Cerebellar nuclear complex (tissue), 1 donor: ENCODE measurements around the gene GJA3.

Source experiments
- DNase-seq, 2 experiments: peaks; one replicate each; lab custom pipeline; 2025; lab: John Stamatoyannopoulos, UW

The GJA3 gene

DNA sequence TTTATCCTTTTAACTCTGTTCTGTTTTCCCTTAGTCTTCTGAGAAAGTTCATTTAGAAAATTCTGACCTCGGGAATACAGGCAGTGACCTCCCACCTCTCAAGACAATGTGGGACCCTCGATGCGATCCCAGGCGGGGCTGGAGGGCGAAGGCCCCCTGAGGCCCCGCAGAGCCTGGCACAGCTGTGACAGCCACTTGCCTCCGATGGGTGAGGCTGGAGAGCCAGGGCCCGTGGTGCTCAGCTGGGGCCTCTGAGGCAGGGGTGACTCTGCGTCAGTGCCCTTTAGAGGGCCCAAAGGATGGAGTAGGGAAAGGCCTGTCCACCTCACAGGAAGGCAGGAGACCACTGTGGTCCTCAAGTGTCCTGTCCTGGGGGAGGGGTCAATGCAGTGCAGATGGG is 10.3 kb downstream of the GJA3 start:
- no peak for DNase-seq

DNA sequence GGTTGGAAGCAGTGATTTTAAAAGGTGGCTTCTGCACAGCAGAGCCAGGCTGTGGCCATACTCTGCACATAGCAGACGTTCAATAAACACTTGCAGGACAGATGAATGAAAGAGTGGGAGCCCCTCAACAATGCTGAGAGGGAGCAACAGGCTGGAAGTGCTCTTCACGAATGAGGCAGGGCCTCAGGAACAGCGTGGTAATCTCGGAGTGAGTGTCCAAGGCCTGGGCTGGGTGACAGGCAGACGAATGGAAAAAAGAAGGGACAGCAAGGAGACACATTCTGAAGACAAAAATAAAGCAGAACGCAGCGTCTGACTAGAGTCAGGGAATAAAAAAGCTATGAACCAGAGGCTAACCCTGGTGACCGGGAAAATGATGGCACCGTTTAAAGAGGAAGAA is 11.1 kb downstream of the GJA3 start:
- no peak for DNase-seq

DNA sequence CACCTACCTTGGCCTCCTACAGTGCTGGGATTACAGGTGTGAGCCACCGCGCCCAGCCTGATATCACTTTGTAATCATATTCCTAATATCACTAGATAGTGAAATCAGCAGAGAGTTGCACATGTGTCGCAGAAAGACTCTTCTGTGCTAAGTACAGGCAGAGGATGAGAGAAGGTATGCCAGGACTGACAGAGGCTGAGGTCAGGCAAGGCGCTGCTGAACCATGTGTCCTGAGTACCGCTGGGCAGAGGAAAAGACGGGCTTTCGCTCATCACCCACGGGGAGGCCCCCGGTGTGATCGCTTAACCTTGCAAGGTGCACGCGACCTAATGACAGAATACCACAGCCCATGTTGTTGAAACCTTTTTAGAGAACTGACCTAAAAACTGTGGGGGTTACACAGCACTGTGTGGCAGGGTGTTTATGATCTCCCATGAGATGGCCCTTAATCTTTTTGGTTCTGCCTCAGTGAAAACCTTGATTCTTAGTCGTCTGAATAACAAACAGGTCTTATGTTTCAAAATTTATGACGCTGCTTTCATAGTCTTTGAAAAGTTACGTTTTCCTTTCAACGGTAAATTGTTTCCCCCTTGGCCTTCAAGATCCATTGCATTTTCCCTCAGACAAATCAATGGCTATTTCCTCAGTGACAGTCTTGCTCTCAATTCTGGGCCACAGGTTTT is 12.2 kb downstream of the GJA3 start:
- no peak for DNase-seq

DNA sequence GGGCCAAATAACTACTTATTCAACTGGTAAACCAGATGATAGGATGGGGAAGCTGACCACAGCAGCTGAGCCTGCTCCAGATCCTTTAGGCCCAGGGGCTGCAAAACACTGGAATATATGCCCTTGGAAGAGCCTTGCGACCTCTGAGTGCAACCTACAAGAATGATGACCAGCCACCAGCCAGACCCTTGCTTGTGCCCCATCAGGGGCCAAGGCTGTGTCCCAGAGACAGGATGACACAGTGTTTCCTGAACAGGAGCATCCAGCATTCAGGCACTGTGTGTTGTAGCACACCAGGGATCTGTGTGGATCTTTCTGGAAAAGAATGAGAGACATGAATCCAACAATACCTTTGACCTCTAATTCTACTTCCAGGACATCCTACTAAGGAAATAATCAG is 14.5 kb downstream of the GJA3 start:
- no peak for DNase-seq

DNA sequence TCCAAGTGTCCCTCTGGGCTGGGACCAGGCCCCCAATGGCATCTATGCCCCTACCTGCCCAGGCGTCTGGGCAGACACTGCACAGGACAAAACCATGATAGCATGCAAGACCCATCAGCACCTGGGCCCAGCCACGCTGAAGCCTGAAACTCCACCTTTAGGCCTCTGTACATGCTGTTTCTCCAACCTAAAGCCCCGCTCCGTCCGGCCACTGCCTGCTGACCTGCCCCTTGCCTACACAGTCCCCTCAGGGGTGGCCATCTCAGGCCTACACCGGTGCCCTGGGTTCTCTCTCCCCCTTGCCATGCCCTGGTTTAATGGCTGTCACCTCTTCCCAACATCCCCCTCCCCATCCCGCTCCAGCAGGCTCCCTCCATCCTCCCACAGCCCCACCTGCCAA is 15.3 kb downstream of the GJA3 start:
- no peak for DNase-seq

DNA sequence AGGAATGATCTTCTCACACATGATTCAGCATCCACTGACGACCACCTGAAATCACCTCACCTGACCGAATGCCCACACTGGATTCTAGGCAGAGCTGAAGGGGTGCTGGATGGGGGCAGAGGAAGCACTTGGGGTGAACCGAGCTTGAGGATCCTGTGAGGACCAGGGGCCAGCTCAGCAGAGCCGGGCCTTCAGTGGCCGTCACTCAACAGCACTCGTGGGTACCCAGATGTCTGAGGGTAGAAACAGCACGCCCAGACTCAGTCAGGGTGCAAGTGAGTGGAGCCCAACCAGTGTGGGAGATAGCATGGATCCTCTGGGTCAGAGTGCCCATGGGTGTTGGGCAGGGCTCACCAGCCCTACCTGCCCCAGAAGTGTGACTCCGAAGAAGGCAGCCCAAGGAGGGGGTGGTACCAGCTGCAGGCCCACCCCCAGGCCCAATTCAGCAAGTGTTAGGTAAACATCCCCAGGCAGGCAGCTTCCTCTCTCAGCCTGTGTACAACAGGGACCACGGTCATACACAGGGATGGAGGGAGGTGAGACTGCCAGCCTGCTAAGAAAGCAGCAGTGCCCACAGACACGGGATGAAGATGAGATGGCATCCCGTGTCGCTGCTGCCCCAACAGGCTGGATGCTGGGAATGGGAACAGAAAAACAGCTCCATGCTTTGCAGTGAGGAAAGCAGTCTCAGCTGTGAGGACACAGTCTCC is 16.6 kb downstream of the GJA3 start:
- DNase-seq: no peak

DNA sequence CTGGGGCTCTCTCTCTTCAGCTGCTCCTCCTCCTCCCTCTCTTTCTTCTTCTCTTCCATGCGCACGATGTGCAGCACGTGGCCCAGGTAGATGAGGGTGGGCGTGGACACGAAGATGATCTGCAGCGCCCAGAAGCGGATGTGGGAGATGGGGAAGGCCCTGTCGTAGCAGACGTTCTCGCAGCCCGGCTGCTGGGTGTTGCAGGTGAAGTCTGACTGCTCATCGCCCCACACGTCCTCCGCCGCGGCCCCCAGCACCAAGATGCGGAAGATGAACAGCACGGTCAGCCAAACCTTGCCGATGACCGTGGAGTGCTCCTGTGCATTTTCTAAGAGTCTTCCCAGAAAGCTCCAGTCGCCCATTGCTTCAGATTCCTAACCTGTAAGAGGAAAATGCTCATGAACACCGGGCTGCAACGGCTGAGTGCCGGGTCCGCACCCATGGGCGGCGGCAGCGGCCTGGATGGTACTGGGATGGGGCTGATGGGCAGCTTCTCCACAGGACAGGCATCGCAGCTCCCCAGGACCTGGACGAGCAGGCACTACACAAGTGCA is 17.8 kb downstream of the GJA3 start:
- no peak for DNase-seq

DNA sequence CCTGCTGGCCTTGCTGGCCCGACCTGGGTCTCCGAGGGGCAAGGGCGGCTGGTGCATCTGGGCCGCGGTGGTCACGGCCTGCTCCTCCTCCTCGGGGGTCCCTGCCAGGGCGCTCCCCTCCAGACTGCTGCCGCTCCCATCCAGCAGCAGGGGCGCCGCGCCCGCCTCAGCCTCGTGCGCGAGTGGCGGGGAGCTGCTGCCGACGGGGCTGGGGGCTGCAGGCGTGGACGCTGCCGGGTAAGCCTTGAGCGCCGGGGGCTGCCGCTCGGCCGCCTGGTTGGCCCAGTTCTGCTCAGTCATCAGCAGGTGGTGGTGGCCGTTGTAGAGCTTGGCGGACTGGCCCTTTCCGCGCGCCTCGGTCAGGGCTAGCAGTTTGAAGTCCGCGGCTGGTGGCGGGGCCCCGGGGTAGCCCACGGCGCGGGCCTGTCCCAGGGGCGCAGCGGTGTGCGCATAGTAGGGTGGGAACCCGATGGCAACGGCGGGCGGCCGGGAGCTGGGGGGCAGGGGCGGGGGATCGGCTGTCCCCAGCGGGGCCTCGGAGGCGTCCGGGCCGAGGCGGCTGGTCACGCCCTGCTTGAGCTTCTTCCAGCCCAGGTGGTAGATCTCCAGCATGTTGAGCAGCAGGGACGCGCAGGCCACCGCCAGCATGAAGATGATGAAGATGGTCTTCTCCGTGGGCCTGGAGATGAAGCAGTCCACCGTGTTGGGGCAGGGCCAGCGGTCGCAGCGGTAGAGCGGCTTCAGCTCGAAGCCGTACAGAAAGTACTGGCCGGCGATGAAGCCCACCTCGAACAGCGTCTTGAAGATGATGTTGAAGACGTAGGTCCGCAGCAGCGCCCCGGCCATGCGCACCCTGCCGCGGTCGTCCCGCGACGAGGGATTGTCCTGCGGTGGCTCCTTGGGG is 18.6 kb downstream of the GJA3 start:
- DNase-seq: no peak

DNA sequence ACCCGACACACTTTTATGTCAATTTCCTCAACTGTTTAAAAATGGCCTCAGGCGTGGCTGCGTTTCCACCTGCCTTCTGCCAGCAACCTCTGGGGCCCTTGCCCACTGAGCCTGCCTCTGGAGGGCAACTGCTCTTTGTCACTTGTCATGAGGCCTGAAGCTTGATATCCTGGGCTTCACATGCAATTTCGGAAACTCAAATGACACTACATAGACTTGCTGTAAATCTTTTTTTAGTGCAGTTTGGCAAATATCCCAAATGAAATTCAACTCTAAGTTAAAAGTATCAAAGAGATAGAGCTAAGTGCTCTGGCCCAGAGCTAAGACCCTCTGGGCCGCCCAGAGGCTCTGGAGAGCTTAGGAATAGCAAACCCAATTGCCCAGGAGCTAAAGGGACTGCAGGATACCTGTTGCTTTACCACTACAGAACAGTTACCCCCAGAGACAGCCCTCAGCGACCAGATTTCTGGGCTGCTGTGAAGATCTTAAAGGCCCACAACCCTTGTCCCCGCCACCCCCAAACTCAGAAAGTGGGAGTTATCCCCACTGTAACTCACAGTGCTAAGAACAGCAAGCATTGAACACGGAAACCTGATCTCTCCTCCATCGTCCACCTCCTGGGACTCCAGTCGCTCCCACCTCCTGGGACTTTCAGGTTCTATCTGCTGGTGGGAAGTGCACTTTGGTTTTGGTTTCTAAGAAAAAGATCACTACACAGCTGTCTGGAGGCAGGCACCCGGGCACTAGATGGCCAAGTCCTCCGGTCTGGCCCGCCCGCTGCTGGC is 19.4 kb downstream of the GJA3 start:
- no peak for DNase-seq

DNA sequence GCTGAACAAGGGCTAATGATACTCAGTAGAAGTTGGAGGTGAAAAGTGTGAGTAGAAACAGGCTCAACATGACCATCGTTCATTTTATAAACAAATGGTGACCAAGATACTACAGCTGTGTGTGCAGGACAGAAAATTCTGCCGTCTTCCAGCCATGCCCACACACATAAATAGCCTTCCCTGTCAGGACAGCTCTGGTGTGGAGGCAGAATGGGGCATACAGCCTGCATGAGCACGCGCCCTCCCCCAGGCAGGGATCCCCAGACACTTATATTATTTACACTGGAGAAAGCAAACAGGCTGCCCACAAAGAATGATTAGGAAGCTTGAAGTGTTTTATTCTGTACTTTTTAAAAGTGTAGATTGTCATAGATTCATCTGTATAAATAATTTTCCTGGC is 20.4 kb downstream of the GJA3 start:
- DNase-seq: no peak

DNA sequence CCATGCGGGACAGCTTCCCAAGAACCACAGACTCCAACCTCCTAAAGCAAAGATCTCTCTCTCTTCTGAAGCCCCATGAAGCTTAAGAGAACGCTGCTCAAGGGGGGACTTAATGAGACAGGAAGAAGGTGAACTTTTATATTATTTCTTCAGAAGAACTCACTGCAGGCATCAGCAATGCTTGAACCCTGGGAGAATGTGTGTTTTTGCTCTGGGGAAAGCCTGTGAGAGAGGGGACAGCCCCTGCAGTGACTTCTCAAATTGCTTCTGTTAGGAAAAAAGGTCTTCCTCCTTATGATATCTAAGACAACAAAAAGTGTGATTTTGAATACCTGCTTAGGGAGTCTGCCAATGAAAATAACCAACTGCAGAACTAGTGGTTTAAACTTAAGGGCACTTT is 23.0 kb downstream of the GJA3 start:
- DNase-seq: no peak

DNA sequence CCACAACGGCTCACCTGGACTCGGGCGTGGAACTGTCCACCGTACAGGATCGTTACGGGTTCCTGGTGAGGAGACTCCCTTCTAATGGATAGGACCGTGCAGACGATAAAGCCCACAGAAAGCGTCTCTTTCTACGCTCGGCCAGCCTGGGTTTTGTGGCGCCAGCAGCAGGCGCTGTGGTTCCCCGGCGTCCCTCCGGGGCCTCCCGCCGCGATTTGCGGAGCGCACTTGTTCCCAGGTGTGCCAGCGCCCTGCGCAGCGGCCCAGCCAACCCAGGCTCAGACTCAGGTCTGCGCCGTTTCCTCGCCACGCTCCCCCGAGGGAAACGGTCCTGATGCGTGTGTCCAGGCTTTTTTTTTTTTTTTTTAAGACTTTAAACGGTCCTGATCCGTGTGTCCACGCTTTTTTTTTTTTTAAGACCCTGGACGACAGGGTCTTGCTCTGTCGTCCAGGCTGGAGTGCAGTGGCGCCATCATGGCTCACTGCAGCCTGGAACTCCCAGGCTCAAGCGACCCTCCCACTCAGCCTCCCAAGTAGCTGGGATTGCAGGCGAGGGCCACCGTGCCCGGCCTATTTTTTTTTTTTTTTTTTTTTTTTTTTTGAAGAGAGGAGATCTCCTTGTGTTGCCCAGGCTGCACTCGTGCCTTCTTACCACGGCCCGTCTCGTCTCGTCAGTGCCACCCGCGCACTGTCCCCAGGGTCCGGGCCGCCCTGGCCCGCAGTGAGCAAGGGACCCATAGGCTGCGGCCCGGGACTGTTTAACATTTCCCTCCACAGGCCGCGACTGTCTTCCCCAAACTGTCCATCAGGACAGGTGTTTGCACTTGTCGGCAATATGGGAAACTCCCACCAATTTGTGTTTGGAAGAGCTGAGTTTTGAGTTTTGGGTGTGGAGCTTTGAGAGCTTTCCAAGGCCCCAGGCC is 23.8 kb downstream of the GJA3 start:
- no peak for DNase-seq

DNA sequence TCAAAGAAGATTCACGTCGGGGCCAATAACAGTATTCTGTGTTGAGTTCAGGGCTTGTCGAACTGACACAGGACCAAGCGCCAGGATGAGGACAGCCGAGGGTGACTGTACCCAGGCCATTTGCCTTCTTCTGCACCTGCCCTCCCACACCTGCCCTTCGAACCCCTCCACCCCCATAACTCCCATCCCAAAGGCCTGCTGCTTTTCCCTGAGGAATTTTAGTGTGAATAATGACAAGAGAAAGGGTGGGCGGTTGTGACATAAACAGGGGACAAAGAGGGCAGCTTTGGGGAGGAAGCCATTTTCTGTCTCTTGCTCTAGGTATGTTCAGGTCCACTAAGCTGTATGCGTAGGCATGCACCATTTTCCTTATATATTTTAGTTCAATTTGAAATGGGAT is 26.1 kb downstream of the GJA3 start:
- DNase-seq: no peak

DNA sequence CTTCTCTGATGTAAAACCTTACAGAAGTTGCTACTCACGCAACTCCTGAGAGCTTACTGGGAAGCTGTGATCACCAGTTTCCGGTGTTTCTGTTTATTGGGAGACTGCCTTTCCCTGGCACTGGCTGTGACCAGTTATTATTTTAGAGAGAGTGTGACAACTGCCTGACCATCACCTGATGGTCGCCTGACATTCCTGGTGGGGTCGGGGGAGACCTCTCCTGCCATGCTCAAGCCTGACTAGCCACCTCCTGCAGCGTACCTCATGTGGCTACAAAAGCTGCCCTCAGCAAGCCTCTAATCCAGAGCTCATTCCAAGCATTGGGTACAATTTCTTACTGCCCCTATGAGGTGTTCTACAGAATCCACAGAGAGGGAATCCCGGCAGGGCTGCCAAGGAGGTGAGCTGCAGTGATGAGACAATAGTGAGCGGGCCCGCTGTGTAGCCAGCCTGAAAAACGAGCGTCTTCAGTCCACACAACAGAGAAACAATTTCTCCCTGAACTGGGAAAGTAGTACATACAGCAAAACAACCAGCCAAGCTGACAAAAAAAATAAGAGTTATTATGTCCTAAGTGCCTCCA is 28.7 kb downstream of the GJA3 start:
- DNase-seq: no peak

DNA sequence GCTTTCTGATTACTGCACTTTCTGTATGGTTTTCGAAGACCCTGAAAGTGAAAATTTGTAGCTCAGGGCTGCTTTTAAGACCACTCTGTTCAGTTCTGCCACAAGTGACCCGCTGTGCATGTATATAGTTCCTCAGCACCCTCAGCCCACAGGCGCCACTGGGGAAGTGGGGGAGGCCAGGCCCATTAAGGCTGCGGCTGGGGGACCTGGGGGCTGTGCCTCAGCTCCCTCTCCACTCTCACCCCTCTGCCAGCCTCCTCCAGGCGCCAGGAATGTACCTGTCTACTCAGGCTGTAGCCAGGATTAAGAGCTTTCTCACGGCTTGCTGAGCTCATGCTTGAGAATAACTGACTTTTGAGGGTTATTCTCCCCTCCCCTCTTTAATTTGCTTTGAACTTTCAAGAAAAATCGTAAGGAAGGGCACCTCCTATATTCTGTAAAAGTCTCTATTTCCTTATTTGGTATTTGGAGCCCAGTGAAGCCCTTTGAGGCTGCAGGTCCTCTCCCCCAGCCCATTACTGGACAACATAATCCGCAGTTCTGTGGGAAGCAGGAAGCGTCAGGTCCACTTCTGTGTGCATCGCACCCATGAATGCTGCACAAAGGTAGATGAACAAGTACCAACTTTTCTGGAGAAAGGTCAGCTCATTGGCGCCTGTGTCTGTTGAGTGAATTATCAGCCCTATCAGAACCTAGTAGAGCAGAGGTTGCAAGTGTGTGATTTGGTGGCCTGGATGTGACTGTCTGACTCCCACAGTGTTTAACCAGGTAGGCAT is 29.6 kb downstream of the GJA3 start:
- no peak for DNase-seq

DNA sequence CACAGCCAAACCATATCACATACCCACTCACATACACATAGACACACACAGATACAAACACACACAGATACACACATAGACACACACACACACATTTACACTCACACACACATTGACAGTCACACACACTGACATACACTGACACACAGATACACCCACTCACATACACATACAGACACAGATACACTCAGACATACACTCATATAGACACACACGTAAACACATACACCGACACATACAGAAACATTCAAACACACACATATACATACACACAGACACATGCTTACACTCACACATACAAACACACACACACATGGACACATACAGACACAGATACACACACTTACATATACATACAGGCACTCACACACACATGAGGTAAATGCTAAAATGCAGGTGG is 30.2 kb downstream of the GJA3 start:
- no peak for DNase-seq

DNA sequence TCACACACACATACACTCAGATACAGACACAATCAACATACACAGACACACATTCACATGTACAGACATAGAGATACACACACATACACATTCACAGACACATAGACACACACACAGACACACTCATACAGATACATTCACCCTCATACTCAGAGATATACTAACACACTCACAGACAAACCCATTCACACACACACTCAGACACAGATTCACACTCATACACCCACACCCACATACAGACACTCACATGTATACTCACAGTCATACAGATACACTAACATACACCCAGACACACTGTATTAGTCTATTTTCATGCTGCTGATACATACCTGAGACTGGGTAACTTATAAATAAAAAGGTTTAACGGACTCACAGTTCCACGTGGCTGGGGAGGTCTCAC is 30.8 kb downstream of the GJA3 start:
- DNase-seq: no peak

DNA sequence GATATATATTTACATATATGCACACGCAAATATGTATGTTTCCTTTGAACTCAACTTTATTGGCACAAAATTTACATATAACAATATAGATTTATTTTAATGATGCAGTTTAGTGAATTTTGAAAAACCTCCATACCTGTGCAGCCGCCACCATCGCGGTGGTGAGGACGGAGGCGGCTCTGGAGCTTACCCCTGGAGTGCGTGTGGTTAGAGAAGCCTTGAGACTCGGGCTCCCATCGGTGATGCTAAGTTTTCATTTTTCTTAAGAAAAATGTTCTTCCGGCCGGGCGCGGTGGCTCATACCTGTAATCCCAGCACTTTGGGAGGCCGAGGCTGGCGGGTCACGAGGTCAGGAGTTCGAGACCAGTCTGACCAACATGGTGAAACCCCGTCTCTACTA is 31.8 kb downstream of the GJA3 start:
- DNase-seq: no peak

DNA sequence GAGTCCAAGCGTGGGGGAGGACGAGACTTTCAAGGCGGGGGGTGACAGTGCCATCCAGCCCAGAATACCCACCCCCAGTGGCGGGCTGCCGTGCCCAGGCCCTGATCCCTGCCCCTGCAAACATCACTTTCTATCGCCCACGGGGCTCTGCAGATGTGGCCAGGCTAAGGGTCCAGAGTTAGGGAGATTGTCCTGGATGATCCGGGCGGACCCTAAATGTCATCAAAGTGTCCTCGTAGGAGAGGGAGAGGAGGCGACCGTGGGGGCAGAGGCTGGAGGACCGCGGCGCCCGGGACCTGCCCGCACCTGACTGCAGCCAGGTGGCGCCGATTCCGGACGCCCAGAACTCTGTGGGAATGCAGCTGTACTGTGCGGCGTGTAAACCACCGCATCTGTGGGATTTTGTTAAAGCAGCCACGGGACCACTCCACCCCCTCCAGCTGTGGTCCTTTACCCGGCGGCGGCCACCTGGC is 32.4 kb downstream of the GJA3 start:
- DNase-seq: no peak
